Prostate gland (tissue), 2 donors: ENCODE measurements around the gene CNGA2.

Experiments
- POLR2A ChIP-seq: fragments of 450-650 bp; IDR thresholded peaks from one replicate; pipeline ENCODE4 v1.6.1; 2016; ENCODE audit warnings: antibody characterized with exemption, mild to moderate bottlenecking
- POLR2AphosphoS5 ChIP-seq: sonication (generic); formaldehyde crosslinking; IDR thresholded peaks from one replicate; pipeline ENCODE4 v1.6.1; 2017; ENCODE audit warnings: antibody characterized with exemption
- TF ChIP-seq, protein P1 (sequence below), 4 experiments: fragments of 200-600 bp in 2 of 4; fragments of 450-650 bp in 2 of 4; sonication (generic) in 2 of 4; IDR thresholded peaks; 1 replicate in 3 of 4; 2 replicates in 1 of 4; pipeline ENCODE4 v1.5.1; 2016 to 2019; ENCODE audit warnings: antibody characterized with exemption in 4 of 4, mild to moderate bottlenecking in 2 of 4, moderate library complexity in 2 of 4

DNA sequence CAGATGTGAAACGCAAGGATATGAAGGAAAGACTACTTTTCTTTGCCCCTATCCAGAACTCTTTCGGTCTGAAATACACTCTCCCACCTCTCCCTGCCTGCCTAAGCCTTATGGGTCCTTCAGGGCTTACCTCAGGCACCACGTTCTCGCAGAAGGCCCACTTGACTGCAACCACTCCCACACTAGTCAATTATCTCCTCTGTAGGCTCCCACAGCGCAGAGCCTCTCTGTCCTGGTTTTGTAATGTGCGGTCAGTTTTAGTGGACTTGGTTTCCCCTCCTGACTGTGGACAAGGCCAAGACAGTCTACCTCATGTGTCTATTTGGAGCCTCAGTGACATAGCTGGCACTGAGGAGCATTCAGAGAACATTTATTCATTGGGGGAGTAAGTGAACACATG, 11.1 kb downstream of the CNGA2 start:
- TF ChIP-seq, protein P1, sequence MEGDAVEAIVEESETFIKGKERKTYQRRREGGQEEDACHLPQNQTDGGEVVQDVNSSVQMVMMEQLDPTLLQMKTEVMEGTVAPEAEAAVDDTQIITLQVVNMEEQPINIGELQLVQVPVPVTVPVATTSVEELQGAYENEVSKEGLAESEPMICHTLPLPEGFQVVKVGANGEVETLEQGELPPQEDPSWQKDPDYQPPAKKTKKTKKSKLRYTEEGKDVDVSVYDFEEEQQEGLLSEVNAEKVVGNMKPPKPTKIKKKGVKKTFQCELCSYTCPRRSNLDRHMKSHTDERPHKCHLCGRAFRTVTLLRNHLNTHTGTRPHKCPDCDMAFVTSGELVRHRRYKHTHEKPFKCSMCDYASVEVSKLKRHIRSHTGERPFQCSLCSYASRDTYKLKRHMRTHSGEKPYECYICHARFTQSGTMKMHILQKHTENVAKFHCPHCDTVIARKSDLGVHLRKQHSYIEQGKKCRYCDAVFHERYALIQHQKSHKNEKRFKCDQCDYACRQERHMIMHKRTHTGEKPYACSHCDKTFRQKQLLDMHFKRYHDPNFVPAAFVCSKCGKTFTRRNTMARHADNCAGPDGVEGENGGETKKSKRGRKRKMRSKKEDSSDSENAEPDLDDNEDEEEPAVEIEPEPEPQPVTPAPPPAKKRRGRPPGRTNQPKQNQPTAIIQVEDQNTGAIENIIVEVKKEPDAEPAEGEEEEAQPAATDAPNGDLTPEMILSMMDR (IDR thresholded peaks at IDR 0.05), result no peak
- TF ChIP-seq POLR2A, result no peak
- TF ChIP-seq POLR2AphosphoS5, result no peak
